ENCODE results near the gene MEIOB. TPM values are rescaled to one million over a fixed set of nuclear protein-coding genes. Genes with fewer than 3 reads are reported as not detected.

MEIOB gene
- total RNA-seq, 1 donor from 2014 or later = not detected

- no peak for DNase-seq (ENCODE audit: low read depth, low spot score)
- Mint-ChIP-seq H3K27ac (ENCODE audit: unreplicated experiment) (no peak overlapping the region), H3K4me3 (no peak overlapping the region), H3K27me3 (ENCODE audit: low read depth) (no peaks in the 10 kb centered on the region), H3K36me3 (ENCODE audit: low read depth) (no peaks in the 10 kb centered on the region), H3K9me3 (no peaks in the 10 kb centered on the region), H3K4me1 (no peaks in the 10 kb centered on the region)
- no peak for TF ChIP-seq CTCF (conservative IDR thresholded peaks at IDR 0.05)
These were observed 80.6 kb downstream of the MEIOB start for GRCh38 chr16:1791256-1791942.

- Mint-ChIP-seq H3K4me1 (no peaks in the 10 kb centered on the region), H3K27me3 (ENCODE audit: low read depth) (no peaks in the 10 kb centered on the region), H3K27ac (ENCODE audit: unreplicated experiment) (no peak overlapping the region), H3K4me3 (no peak overlapping the region), H3K36me3 (ENCODE audit: low read depth) (no peaks in the 10 kb centered on the region), H3K9me3 (no peaks in the 10 kb centered on the region)
- no peak for DNase-seq (ENCODE audit: low read depth, low spot score)
- TF ChIP-seq CTCF (conservative IDR thresholded peaks at IDR 0.05) = no peak
These were observed 81.2 kb downstream of the MEIOB start for GRCh38 chr16:1790611-1791255.

GRCh38 chr16:1790261-1790610 is 81.7 kb downstream of the MEIOB start:
- Mint-ChIP-seq H3K36me3 (ENCODE audit: low read depth) (no peaks in the 10 kb centered on the region), H3K9me3 (no peaks in the 10 kb centered on the region), H3K27me3 (ENCODE audit: low read depth) (no peaks in the 10 kb centered on the region), H3K27ac (ENCODE audit: unreplicated experiment) (no peak overlapping the region), H3K4me1 (no peaks in the 10 kb centered on the region), H3K4me3 (no peak overlapping the region)
- DNase-seq (ENCODE audit: low read depth, low spot score) = no peak
- TF ChIP-seq CTCF (conservative IDR thresholded peaks at IDR 0.05) = no peak

GRCh38 chr16:1789643-1790045 is 82.3 kb downstream of the MEIOB start:
- no peak overlapping the region for H3K4me3 Mint-ChIP-seq
- no peak for DNase-seq (ENCODE audit: low read depth, low spot score)
- H3K9me3 Mint-ChIP-seq = no peaks in the 10 kb centered on the region
- no peaks in the 10 kb centered on the region for H3K36me3 Mint-ChIP-seq (ENCODE audit: low read depth)
- no peaks in the 10 kb centered on the region for H3K27me3 Mint-ChIP-seq (ENCODE audit: low read depth)
- H3K27ac Mint-ChIP-seq (ENCODE audit: unreplicated experiment) = no peak overlapping the region
- no peaks in the 10 kb centered on the region for H3K4me1 Mint-ChIP-seq
- no peak for TF ChIP-seq CTCF (conservative IDR thresholded peaks at IDR 0.05)

- no peak for DNase-seq (ENCODE audit: low read depth, low spot score)
- H3K4me1 Mint-ChIP-seq = peaks cover 2% of the 10 kb centered on the region
- H3K36me3 Mint-ChIP-seq (ENCODE audit: low read depth) = no peaks in the 10 kb centered on the region
- no peak for TF ChIP-seq CTCF (conservative IDR thresholded peaks at IDR 0.05)
- H3K27me3 Mint-ChIP-seq (ENCODE audit: low read depth) = no peaks in the 10 kb centered on the region
- H3K4me3 Mint-ChIP-seq = peak overlapping the region; percentile 78
- no peak overlapping the region for H3K27ac Mint-ChIP-seq (ENCODE audit: unreplicated experiment)
- H3K9me3 Mint-ChIP-seq = no peaks in the 10 kb centered on the region
These were observed 83.3 kb downstream of the MEIOB start for GRCh38 chr16:1788708-1789100.
